ENCODE data around the gene JMJD8.

- TF ChIP-seq CTCF (IDR thresholded peaks at IDR 0.05) (no peak), POLR2A (IDR thresholded peaks at IDR 0.05) (no peak)
These were observed 39.6 kb downstream of the JMJD8 start for GRCh38 chr16:644556-644955.

All from thyroid gland (tissue), 4 donors.